ENCODE data around the gene FGFR4.

Gene FGFR4

GRCh38 chr5:177084175-177084574, 2.5 kb upstream of the FGFR4 start:
- no peak for DNase-seq (ENCODE audit: extremely low read depth in 1 of 2, low read depth in 1 of 2)

GRCh38 chr5:177085985-177086653, 596 bp upstream of the FGFR4 start:
- no peak for DNase-seq (ENCODE audit: extremely low read depth in 1 of 2, low read depth in 1 of 2)

DNA sequence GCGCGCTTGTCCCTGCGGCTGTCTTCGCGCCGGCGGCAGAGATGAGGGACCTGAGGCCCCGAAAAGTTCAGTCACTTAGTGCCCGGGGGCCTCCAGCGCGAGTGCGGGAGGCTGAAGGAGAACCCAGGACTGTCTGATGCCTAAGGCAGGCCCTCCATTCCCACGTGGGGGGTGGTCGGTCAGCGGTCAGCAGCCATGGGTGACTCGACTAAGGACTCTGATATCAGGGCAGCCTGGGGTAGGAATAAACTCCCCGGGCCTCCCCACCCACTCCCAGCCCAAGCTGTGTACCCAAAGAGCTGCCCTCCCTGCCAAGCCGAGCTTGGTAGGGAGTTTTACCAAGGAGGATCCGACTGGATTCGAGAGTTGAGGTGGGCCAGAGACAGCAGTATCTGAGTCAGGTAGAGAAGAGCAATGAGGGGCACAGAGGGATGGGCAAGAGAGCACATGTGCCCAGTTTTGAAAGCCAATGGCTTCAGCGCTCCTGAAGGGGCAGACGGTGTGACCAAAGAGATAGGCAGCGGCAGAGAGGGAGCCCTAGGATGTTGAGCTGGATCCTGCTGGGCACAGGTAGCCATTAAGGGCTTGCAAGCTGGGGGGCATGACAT, 787 bp downstream of the FGFR4 start:
- DNase-seq (ENCODE audit: extremely low read depth in 1 of 2, low read depth in 1 of 2): no peak

- no peak for DNase-seq (ENCODE audit: extremely low read depth in 1 of 2, low read depth in 1 of 2)
Measured at GRCh38 chr5:177089127-177089526, 2.4 kb downstream of the FGFR4 start.

DNA sequence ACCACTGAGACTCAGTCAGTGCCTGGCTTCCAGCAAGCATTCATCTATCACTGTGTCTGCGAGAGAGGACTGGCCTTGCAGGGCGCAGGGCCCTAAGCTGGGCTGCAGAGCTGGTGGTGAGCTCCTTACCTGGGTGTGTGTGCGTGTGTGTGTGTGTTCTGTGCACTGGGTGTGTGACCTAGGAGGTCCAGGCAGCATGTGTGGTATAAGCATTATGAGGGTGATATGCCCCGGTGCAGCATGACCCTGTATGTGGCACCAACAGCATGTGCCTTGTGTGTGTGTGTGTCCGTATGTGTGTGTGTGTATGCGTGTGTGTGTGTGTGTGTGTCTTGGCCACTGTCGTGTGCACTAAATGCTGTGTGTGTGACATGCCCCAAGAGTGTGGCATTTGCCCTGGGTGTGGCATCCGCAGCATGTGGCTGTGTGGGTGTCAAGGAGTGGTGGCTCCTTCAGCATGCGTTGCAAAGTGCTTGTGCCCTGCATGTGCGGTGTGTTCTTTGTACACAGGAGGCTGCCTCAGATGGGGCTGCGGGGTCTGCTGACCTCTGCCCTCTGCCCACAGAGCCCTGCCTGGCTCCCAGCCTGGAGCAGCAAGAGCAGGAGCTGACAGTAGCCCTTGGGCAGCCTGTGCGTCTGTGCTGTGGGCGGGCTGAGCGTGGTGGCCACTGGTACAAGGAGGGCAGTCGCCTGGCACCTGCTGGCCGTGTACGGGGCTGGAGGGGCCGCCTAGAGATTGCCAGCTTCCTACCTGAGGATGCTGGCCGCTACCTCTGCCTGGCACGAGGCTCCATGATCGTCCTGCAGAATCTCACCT, 3.3 kb downstream of the FGFR4 start:
- DNase-seq (ENCODE audit: extremely low read depth in 1 of 2, low read depth in 1 of 2): no peak

- DNase-seq (ENCODE audit: extremely low read depth in 1 of 2, low read depth in 1 of 2): no peak
Measured at GRCh38 chr5:177090813-177091212, 4.1 kb downstream of the FGFR4 start.

- no peak for DNase-seq (ENCODE audit: extremely low read depth in 1 of 2, low read depth in 1 of 2)
Measured at GRCh38 chr5:177091232-177091631, 4.5 kb downstream of the FGFR4 start.

DNA sequence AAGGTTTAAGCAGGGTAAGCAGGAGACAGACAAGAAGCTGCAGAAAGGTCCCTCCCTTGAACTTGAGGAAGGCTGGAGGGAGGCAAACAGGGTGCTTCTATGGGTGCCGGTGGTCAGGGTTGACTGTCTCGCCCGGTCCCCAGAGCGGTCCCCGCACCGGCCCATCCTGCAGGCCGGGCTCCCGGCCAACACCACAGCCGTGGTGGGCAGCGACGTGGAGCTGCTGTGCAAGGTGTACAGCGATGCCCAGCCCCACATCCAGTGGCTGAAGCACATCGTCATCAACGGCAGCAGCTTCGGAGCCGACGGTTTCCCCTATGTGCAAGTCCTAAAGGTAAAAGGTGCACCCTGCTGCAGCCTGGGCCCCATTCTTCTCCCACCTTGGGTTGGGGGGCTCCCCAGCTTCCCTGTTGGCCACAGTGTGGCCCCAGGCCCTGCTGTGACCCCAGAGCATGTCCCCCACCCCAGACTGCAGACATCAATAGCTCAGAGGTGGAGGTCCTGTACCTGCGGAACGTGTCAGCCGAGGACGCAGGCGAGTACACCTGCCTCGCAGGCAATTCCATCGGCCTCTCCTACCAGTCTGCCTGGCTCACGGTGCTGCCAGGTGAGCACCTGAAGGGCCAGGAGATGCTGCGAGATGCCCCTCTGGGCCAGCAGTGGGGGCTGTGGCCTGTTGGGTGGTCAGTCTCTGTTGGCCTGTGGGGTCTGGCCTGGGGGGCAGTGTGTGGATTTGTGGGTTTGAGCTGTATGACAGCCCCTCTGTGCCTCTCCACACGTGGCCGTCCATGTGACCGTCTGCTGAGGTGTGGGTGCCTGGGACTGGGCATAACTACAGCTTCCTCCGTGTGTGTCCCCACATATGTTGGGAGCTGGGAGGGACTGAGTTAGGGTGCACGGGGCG, 5.7 kb downstream of the FGFR4 start:
- no peak for DNase-seq (ENCODE audit: extremely low read depth in 1 of 2, low read depth in 1 of 2)

DNA sequence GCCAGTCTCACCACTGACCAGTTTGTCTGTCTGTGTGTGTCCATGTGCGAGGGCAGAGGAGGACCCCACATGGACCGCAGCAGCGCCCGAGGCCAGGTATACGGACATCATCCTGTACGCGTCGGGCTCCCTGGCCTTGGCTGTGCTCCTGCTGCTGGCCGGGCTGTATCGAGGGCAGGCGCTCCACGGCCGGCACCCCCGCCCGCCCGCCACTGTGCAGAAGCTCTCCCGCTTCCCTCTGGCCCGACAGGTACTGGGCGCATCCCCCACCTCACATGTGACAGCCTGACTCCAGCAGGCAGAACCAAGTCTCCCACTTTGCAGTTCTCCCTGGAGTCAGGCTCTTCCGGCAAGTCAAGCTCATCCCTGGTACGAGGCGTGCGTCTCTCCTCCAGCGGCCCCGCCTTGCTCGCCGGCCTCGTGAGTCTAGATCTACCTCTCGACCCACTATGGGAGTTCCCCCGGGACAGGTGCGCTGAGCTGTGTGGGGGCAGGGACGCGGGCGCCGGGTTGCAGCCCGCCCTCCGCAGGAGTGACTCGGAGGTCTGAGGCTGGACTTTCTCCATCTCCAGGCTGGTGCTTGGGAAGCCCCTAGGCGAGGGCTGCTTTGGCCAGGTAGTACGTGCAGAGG, 6.5 kb downstream of the FGFR4 start:
- DNase-seq (ENCODE audit: extremely low read depth in 1 of 2, low read depth in 1 of 2): no peak

- no peak for DNase-seq (ENCODE audit: extremely low read depth in 1 of 2, low read depth in 1 of 2)
Measured at GRCh38 chr5:177093803-177094202, 7.1 kb downstream of the FGFR4 start.

- DNase-seq (ENCODE audit: extremely low read depth in 1 of 2, low read depth in 1 of 2): no peak
Measured at GRCh38 chr5:177094224-177095087, 7.7 kb downstream of the FGFR4 start.

GRCh38 chr5:177095088-177095669, 8.5 kb downstream of the FGFR4 start:
- DNase-seq (ENCODE audit: extremely low read depth in 1 of 2, low read depth in 1 of 2): no peak

DNA sequence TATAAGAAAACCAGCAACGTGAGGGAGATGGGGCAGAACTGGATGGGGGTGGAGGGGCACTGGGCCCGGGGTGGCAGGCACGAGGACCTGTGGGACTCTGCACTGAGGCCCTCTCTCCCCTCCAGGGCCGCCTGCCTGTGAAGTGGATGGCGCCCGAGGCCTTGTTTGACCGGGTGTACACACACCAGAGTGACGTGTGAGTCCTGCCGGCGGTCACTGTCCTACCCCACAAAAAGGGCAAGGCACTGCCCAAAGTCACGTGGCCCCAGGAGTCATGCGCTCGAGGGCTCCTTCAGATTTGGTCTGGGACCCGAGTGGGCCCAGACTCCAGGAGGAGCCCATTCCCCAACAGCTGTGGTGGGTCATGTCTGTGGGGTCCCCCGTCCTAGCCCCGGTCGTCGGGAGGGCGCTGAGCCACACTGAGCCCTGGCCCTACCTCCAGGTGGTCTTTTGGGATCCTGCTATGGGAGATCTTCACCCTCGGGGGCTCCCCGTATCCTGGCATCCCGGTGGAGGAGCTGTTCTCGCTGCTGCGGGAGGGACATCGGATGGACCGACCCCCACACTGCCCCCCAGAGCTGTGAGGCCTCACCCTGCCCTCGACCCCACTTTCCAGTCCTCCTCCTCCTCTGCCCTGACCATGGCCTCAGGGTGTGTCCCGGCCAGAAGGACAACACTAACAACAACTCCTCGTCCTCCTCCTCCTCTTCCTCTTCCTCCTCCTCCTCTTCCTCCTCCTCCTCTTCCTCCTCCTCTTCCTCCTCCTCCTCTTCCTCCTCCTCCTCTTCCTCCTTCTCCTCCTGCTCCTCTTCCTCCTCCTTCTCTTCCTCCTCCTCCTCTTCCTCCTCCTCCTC, 9.7 kb downstream of the FGFR4 start:
- no peak for DNase-seq (ENCODE audit: extremely low read depth in 1 of 2, low read depth in 1 of 2)

DNA sequence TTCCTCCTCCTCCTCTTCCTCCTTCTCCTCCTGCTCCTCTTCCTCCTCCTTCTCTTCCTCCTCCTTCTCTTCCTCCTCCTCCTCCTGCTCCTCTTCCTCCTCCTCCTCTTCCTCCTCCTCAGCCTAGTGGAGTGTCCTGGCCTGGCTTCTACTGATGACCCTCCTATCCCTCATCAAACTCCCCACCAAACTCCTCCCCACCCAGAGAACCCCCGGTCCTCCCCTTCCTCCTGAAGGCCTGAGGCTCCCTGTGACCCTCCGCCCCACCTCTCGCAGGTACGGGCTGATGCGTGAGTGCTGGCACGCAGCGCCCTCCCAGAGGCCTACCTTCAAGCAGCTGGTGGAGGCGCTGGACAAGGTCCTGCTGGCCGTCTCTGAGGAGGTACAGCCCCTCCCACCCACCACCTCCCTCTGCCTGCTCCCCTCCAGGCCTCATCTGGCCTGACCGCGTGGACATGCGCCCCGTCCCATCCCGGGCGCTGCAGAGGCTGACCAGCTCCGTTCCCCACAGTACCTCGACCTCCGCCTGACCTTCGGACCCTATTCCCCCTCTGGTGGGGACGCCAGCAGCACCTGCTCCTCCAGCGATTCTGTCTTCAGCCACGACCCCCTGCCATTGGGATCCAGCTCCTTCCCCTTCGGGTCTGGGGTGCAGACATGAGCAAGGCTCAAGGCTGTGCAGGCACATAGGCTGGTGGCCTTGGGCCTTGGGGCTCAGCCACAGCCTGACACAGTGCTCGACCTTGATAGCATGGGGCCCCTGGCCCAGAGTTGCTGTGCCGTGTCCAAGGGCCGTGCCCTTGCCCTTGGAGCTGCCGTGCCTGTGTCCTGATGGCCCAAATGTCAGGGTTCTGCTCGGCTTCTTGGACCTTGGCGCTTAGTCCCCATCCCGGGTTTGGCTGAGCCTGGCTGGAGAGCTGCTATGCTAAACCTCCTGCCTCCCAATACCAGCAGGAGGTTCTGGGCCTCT, 10.6 kb downstream of the FGFR4 start:
- DNase-seq (ENCODE audit: extremely low read depth in 1 of 2, low read depth in 1 of 2): no peak

DNA sequence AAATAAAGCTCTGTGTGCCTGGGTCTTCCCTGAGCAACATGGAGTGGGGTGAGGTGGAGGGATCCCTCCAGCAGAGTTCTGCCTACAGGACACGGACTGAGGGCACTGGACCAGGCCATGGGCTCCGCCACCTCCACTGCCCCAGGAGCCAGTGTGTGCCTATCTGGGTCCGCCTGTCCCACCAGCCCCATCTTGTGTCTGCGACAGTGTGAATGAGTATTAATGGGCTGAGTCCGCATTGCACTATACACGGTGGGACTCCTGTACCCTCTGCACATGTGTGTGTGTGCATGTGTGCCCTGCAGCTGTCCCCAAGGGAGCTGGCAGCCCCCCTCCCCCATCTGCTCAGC, 11.4 kb downstream of the FGFR4 start:
- DNase-seq (ENCODE audit: extremely low read depth in 1 of 2, low read depth in 1 of 2): no peak

GRCh38 chr5:177098470-177099141, 11.9 kb downstream of the FGFR4 start:
- no peak for DNase-seq (ENCODE audit: extremely low read depth in 1 of 2, low read depth in 1 of 2)
